HEK293 (cell line): ENCODE measurements around the gene METTL26.

Experiments used
- AEBP2 ChIP-seq: fragments of 450-650 bp; formaldehyde crosslinking; IDR thresholded peaks from 2 replicates; pipeline ENCODE4 v1.5.1; 2016; ENCODE audit warnings: missing biosample characterization, missing genetic modification characterization, borderline replicate concordance
- HIC1 ChIP-seq: fragments of 450-650 bp; formaldehyde crosslinking; IDR thresholded peaks from 2 replicates; pipeline ENCODE4 v1.5.1; 2016; ENCODE audit warnings: missing biosample characterization, missing genetic modification characterization
- KLF9 ChIP-seq: fragments of 450-650 bp; formaldehyde crosslinking; IDR thresholded peaks from 2 replicates; pipeline ENCODE4 v1.5.1; 2016; ENCODE audit warnings: missing biosample characterization, missing genetic modification characterization, low read depth
- OVOL3 ChIP-seq: fragments of 450-650 bp; formaldehyde crosslinking; IDR thresholded peaks from 2 replicates; pipeline ENCODE4 v1.5.1; 2016; ENCODE audit warnings: missing biosample characterization, missing genetic modification characterization
- SCRT1 ChIP-seq: fragments of 450-650 bp; formaldehyde crosslinking; IDR thresholded peaks from 2 replicates; pipeline ENCODE4 v1.5.1; 2016; ENCODE audit warnings: missing biosample characterization, missing genetic modification characterization, borderline replicate concordance
- ZBTB1 ChIP-seq: fragments of 450-650 bp; formaldehyde crosslinking; IDR thresholded peaks from 2 replicates; pipeline ENCODE4 v1.5.1; 2016; ENCODE audit warnings: missing biosample characterization, missing genetic modification characterization
- ZBTB8A ChIP-seq: fragments of 450-650 bp; formaldehyde crosslinking; IDR thresholded peaks from 2 replicates; pipeline ENCODE4 v1.5.1; 2016; ENCODE audit warnings: missing biosample characterization, missing genetic modification characterization
- ZNF19 ChIP-seq: fragments of 450-650 bp; formaldehyde crosslinking; IDR thresholded peaks from 2 replicates; pipeline ENCODE4; 2016; ENCODE audit warnings: missing biosample characterization, missing genetic modification characterization, low read depth
- ZNF23 ChIP-seq: fragments of 450-650 bp; formaldehyde crosslinking; IDR thresholded peaks from 2 replicates; pipeline ENCODE4 v1.5.1; 2016; ENCODE audit warnings: missing biosample characterization, missing genetic modification characterization, borderline replicate concordance
- ZNF280C ChIP-seq: fragments of 450-650 bp; formaldehyde crosslinking; IDR thresholded peaks from 2 replicates; pipeline ENCODE4 v1.5.1; 2016; ENCODE audit warnings: missing biosample characterization, missing genetic modification characterization
- ZNF280D ChIP-seq: fragments of 450-650 bp; formaldehyde crosslinking; IDR thresholded peaks from 2 replicates; pipeline ENCODE4 v1.5.1; 2016; ENCODE audit warnings: missing biosample characterization, missing genetic modification characterization
- ZNF341 ChIP-seq: fragments of 450-650 bp; formaldehyde crosslinking; IDR thresholded peaks from 2 replicates; pipeline ENCODE4; 2016; ENCODE audit warnings: low read depth, missing biosample characterization, missing genetic modification characterization
- ZNF350 ChIP-seq: fragments of 450-650 bp; formaldehyde crosslinking; IDR thresholded peaks from 2 replicates; pipeline ENCODE4 v1.5.0; 2017; ENCODE audit warnings: missing biosample characterization, mild to moderate bottlenecking, missing genetic modification characterization
- ZNF391 ChIP-seq: fragments of 450-650 bp; formaldehyde crosslinking; IDR thresholded peaks from 2 replicates; pipeline ENCODE4 v1.5.1; 2016; ENCODE audit warnings: low read depth, missing biosample characterization, missing genetic modification characterization, borderline replicate concordance
- ZNF518A ChIP-seq: fragments of 450-650 bp; formaldehyde crosslinking; conservative IDR thresholded peaks from 2 replicates; pipeline ENCODE4 v1.5.1; 2016; ENCODE audit warnings: low read depth, missing biosample characterization, missing genetic modification characterization
- ZNF529 ChIP-seq: fragments of 450-650 bp; formaldehyde crosslinking; IDR thresholded peaks from 2 replicates; pipeline ENCODE4 v1.5.1; 2017; ENCODE audit warnings: missing genetic modification characterization, missing biosample characterization; ENCODE audit not compliant: insufficient replicate concordance
- ZNF621 ChIP-seq: fragments of 450-650 bp; formaldehyde crosslinking; IDR thresholded peaks from 2 replicates; pipeline ENCODE4 v1.5.1; 2017; ENCODE audit warnings: missing biosample characterization, missing genetic modification characterization
- ZNF626 ChIP-seq: fragments of 450-650 bp; sonication (Bioruptor Pico); formaldehyde crosslinking; IDR thresholded peaks from 2 replicates; pipeline ENCODE4 v1.5.1; 2018; ENCODE audit warnings: missing biosample characterization, missing genetic modification characterization, inconsistent platforms
- ZNF692 ChIP-seq: fragments of 450-650 bp; formaldehyde crosslinking; IDR thresholded peaks from 2 replicates; pipeline ENCODE4 v1.5.1; 2016; ENCODE audit warnings: missing biosample characterization, missing genetic modification characterization
- ZSCAN5A ChIP-seq: fragments of 450-650 bp; formaldehyde crosslinking; IDR thresholded peaks from 2 replicates; pipeline ENCODE4 v1.5.1; 2016; ENCODE audit warnings: missing biosample characterization, missing genetic modification characterization

METTL26 gene

GRCh38 chr16:648781-649589 is 12.9 kb upstream of the METTL26 start, which contains the start of gene WDR90 (continued):
- TF ChIP-seq ZNF280D (tag by site-specific recombination) = no peak
- no peak for TF ChIP-seq ZBTB1
- TF ChIP-seq ZNF529 (tag by site-specific recombination) = no peak
- TF ChIP-seq ZNF518A (tag by site-specific recombination) = no peak
- TF ChIP-seq ZNF341 (tag by site-specific recombination) = peak; percentile 41; the same call in 1 of the 2 replicates
- TF ChIP-seq ZSCAN5A = peak; percentile 64; the same call in 1 of the 2 replicates
- TF ChIP-seq HIC1 (tag by site-specific recombination) = peak; percentile 98
- TF ChIP-seq ZNF19 (tag by site-specific recombination) = no peak
- no peak for TF ChIP-seq ZNF350
- TF ChIP-seq ZNF621 (tag by site-specific recombination) = no peak
- no peak for TF ChIP-seq SCRT1 (tag by site-specific recombination)
- TF ChIP-seq AEBP2 = no peak
- TF ChIP-seq ZNF23 (tag by site-specific recombination) = no peak
- TF ChIP-seq ZNF692 (tag by site-specific recombination) = peak; percentile 71; the same call in 1 of the 2 replicates
- TF ChIP-seq ZNF626 (tag by site-specific recombination) = no peak; the same call in 1 of the 2 replicates
- peak; percentile 66; the same call in 1 of the 2 replicates for TF ChIP-seq ZNF391 (tag by site-specific recombination)
- TF ChIP-seq KLF9 = peak; percentile 88
- peak; percentile 94 for TF ChIP-seq ZBTB8A
- no peak for TF ChIP-seq ZNF280C (tag by site-specific recombination)
- 0 out of 2 replicates have a peak, but pooled peaks have one; percentile 22 for TF ChIP-seq OVOL3
